ENCODE results near the gene ZNF277.

DNA sequence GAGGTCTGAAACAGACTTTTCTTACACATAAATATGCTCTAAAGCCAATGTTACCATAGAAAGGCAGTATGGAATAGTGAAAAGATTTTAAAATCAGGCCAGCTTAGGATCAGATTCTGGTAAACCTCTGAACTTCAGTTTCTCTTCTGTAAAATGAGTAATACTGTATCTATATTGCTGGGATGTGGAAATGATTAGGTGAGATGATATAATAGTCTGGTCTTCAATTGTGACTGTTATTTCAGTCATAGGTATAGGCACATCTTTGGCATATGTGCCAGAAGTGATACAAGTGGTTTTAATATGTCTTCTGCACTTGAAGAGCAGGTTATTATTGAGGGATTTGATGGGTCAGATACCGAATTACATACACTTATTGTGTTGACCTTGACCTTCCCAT, 7.2 kb downstream of the ZNF277 start:
- TF ChIP-seq, protein P1, sequence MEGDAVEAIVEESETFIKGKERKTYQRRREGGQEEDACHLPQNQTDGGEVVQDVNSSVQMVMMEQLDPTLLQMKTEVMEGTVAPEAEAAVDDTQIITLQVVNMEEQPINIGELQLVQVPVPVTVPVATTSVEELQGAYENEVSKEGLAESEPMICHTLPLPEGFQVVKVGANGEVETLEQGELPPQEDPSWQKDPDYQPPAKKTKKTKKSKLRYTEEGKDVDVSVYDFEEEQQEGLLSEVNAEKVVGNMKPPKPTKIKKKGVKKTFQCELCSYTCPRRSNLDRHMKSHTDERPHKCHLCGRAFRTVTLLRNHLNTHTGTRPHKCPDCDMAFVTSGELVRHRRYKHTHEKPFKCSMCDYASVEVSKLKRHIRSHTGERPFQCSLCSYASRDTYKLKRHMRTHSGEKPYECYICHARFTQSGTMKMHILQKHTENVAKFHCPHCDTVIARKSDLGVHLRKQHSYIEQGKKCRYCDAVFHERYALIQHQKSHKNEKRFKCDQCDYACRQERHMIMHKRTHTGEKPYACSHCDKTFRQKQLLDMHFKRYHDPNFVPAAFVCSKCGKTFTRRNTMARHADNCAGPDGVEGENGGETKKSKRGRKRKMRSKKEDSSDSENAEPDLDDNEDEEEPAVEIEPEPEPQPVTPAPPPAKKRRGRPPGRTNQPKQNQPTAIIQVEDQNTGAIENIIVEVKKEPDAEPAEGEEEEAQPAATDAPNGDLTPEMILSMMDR (IDR thresholded peaks at IDR 0.05; ENCODE audit: low read depth, low read length, missing input control): no peak
- no peak for TF ChIP-seq RAD21 (IDR thresholded peaks at IDR 0.05)
- no peak for TF ChIP-seq GABPA (IDR thresholded peaks at IDR 0.05 in 1 of 2, conservative IDR thresholded peaks at IDR 0.05 in 1 of 2)
- TF ChIP-seq SP1 (IDR thresholded peaks at IDR 0.05): no peak
- no peak for TF ChIP-seq TAF1 (conservative IDR thresholded peaks at IDR 0.05)
- TF ChIP-seq, protein P2, sequence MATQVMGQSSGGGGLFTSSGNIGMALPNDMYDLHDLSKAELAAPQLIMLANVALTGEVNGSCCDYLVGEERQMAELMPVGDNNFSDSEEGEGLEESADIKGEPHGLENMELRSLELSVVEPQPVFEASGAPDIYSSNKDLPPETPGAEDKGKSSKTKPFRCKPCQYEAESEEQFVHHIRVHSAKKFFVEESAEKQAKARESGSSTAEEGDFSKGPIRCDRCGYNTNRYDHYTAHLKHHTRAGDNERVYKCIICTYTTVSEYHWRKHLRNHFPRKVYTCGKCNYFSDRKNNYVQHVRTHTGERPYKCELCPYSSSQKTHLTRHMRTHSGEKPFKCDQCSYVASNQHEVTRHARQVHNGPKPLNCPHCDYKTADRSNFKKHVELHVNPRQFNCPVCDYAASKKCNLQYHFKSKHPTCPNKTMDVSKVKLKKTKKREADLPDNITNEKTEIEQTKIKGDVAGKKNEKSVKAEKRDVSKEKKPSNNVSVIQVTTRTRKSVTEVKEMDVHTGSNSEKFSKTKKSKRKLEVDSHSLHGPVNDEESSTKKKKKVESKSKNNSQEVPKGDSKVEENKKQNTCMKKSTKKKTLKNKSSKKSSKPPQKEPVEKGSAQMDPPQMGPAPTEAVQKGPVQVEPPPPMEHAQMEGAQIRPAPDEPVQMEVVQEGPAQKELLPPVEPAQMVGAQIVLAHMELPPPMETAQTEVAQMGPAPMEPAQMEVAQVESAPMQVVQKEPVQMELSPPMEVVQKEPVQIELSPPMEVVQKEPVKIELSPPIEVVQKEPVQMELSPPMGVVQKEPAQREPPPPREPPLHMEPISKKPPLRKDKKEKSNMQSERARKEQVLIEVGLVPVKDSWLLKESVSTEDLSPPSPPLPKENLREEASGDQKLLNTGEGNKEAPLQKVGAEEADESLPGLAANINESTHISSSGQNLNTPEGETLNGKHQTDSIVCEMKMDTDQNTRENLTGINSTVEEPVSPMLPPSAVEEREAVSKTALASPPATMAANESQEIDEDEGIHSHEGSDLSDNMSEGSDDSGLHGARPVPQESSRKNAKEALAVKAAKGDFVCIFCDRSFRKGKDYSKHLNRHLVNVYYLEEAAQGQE (IDR thresholded peaks at IDR 0.05): no peak
- TF ChIP-seq, protein P3, sequence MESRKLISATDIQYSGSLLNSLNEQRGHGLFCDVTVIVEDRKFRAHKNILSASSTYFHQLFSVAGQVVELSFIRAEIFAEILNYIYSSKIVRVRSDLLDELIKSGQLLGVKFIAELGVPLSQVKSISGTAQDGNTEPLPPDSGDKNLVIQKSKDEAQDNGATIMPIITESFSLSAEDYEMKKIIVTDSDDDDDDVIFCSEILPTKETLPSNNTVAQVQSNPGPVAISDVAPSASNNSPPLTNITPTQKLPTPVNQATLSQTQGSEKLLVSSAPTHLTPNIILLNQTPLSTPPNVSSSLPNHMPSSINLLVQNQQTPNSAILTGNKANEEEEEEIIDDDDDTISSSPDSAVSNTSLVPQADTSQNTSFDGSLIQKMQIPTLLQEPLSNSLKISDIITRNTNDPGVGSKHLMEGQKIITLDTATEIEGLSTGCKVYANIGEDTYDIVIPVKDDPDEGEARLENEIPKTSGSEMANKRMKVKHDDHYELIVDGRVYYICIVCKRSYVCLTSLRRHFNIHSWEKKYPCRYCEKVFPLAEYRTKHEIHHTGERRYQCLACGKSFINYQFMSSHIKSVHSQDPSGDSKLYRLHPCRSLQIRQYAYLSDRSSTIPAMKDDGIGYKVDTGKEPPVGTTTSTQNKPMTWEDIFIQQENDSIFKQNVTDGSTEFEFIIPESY (IDR thresholded peaks at IDR 0.05): no peak
- TF ChIP-seq, protein P4, sequence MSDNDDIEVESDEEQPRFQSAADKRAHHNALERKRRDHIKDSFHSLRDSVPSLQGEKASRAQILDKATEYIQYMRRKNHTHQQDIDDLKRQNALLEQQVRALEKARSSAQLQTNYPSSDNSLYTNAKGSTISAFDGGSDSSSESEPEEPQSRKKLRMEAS (IDR thresholded peaks at IDR 0.05): no peak
- TF ChIP-seq FOXA1 (IDR thresholded peaks at IDR 0.05): no peak
- TF ChIP-seq YY1 (IDR thresholded peaks at IDR 0.05): no peak
